Activated CD4-positive, alpha-beta T cell treated with anti-CD3 and anti-CD28 coated beads, Interleukin-2, amount 10 ng/mL, durations not matched to agents 7 days and 5 days (primary cell): Measurements from ENCODE around the gene CMIP. TPM values are rescaled to one million over a fixed set of nuclear protein-coding genes. Genes with fewer than 3 reads are reported as not detected.
A peak's percentile ranks its signal among the peaks of the same experiment; 100 is the strongest.

Experiments used
- CTCF ChIA-PET: fragments of 350-600 bp; sonication (Branson Sonifier 250); formaldehyde crosslinking; loops from one replicate; lab custom pipeline; 2021; ENCODE audit warnings: antibody characterized with exemption; lab: Charles Lee
- POLR2A ChIA-PET: fragments of 350-600 bp; sonication (Branson Sonifier 250); formaldehyde crosslinking; loops from one replicate; lab custom pipeline; 2021; ENCODE audit warnings: antibody characterized with exemption; lab: Charles Lee
- DNase-seq: peaks from one replicate; pipeline ENCODE4 v3.0.0-alpha.2; 2020
- H3K27ac Mint-ChIP-seq: one replicate; pipeline ENCODE4 v1.8.0; 2021; ENCODE audit warnings: mild to moderate bottlenecking, moderate library complexity, mixed read lengths
- H3K27me3 Mint-ChIP-seq: one replicate; pipeline ENCODE4 v1.8.0; 2021; ENCODE audit warnings: mixed read lengths
- H3K36me3 Mint-ChIP-seq: one replicate; pipeline ENCODE4 v1.8.0; 2021; ENCODE audit warnings: low read depth, mixed read lengths
- H3K4me1 Mint-ChIP-seq: one replicate; pipeline ENCODE4 v1.8.0; 2021; ENCODE audit warnings: mixed read lengths
- H3K4me3 Mint-ChIP-seq: one replicate; pipeline ENCODE4 v1.8.0; 2021; ENCODE audit warnings: mild to moderate bottlenecking, moderate library complexity, mixed read lengths
- H3K9me3 Mint-ChIP-seq: one replicate; pipeline ENCODE4 v1.8.0; 2021; ENCODE audit warnings: mixed read lengths
- total RNA-seq, 2 experiments: library from RNA; stranded (reverse); gene quantifications; one replicate each; pipeline ENCODE4 v1.2.3, GENCODE V29; 2021

The CMIP gene
- total RNA-seq, 2 experiments from 2014 or later = 44.7 to 46.8 TPM

GRCh38 chr16:81590714-81591544, 146.3 kb downstream of the CMIP start:
- Mint-ChIP-seq H3K27me3 (no peaks in the 10 kb centered on the region), H3K4me1 (peaks cover 8% of the 10 kb centered on the region), H3K4me3 (no peak overlapping the region), H3K36me3 (peaks cover 1% of the 10 kb centered on the region), H3K27ac (no peak overlapping the region), H3K9me3 (no peaks in the 10 kb centered on the region)
- POLR2A ChIA-PET = no interaction called here
- CTCF ChIA-PET = interaction anchor here (1.2 to 1.4 kb wide), 2 partner anchors 30 to 106 kb away, joined by 3 read pairs; no protein-coding TSS in a partner anchor
- DNase-seq = no peak

GRCh38 chr16:81591545-81591870, 146.9 kb downstream of the CMIP start:
- Mint-ChIP-seq H3K9me3 (no peaks in the 10 kb centered on the region), H3K27ac (no peak overlapping the region), H3K4me3 (no peak overlapping the region), H3K36me3 (peaks cover 1% of the 10 kb centered on the region), H3K27me3 (no peaks in the 10 kb centered on the region), H3K4me1 (peaks cover 8% of the 10 kb centered on the region)
- ChIA-PET CTCF (interaction anchor here (1.2 to 1.4 kb wide), 2 partner anchors 31 to 106 kb away, joined by 3 read pairs; no protein-coding TSS in a partner anchor), POLR2A (no interaction called here)
- no peak for DNase-seq

- no peaks in the 10 kb centered on the region for H3K27me3 Mint-ChIP-seq
- peaks cover 1% of the 10 kb centered on the region for H3K36me3 Mint-ChIP-seq
- H3K9me3 Mint-ChIP-seq = no peaks in the 10 kb centered on the region
- H3K27ac Mint-ChIP-seq = no peak overlapping the region
- ChIA-PET CTCF (no interaction called here), POLR2A (no interaction called here)
- no peak overlapping the region for H3K4me3 Mint-ChIP-seq
- no peak for DNase-seq
- H3K4me1 Mint-ChIP-seq = peaks cover 8% of the 10 kb centered on the region
Observed at GRCh38 chr16:81592353-81592866, 147.8 kb downstream of the CMIP start.

GRCh38 chr16:81593481-81593880, 148.9 kb downstream of the CMIP start:
- no peak for DNase-seq
- ChIA-PET POLR2A (no interaction called here), CTCF (no interaction called here)
- no peaks in the 10 kb centered on the region for H3K9me3 Mint-ChIP-seq
- H3K27ac Mint-ChIP-seq = no peak overlapping the region
- H3K27me3 Mint-ChIP-seq = no peaks in the 10 kb centered on the region
- no peak overlapping the region for H3K4me3 Mint-ChIP-seq
- peaks cover 1% of the 10 kb centered on the region for H3K36me3 Mint-ChIP-seq
- peaks cover 5% of the 10 kb centered on the region for H3K4me1 Mint-ChIP-seq

- no peak for DNase-seq
- Mint-ChIP-seq H3K27ac (peak overlapping the region; percentile 14), H3K4me3 (no peak overlapping the region), H3K27me3 (no peaks in the 10 kb centered on the region), H3K4me1 (peaks cover 6% of the 10 kb centered on the region), H3K36me3 (peaks cover 1% of the 10 kb centered on the region), H3K9me3 (no peaks in the 10 kb centered on the region)
- ChIA-PET CTCF (interaction anchor here (0.6 to 0.9 kb wide), 2 partner anchors 12 to 164 kb away, joined by 3 read pairs; no protein-coding TSS in a partner anchor), POLR2A (no interaction called here)
Observed at GRCh38 chr16:81595629-81596292, 151.2 kb downstream of the CMIP start.

- CTCF ChIA-PET = interaction anchor here (0.7 kb wide), 2 partner anchors 37 to 100 kb away, joined by 3 read pairs; no protein-coding TSS in a partner anchor
- H3K36me3 Mint-ChIP-seq = peaks cover 1% of the 10 kb centered on the region
- POLR2A ChIA-PET = no interaction called here
- no peak for DNase-seq
- peaks cover 6% of the 10 kb centered on the region for H3K4me1 Mint-ChIP-seq
- H3K4me3 Mint-ChIP-seq = no peak overlapping the region
- no peaks in the 10 kb centered on the region for H3K27me3 Mint-ChIP-seq
- no peaks in the 10 kb centered on the region for H3K9me3 Mint-ChIP-seq
- no peak overlapping the region for H3K27ac Mint-ChIP-seq
Observed at GRCh38 chr16:81597079-81597658, 152.6 kb downstream of the CMIP start.

GRCh38 chr16:81598083-81598482, 153.5 kb downstream of the CMIP start:
- ChIA-PET POLR2A (no interaction called here), CTCF (no interaction called here)
- no peak for DNase-seq
- Mint-ChIP-seq H3K4me1 (peaks cover 6% of the 10 kb centered on the region), H3K36me3 (peaks cover 1% of the 10 kb centered on the region), H3K27me3 (no peaks in the 10 kb centered on the region), H3K27ac (no peak overlapping the region), H3K4me3 (no peak overlapping the region), H3K9me3 (no peaks in the 10 kb centered on the region)

- Mint-ChIP-seq H3K27me3 (no peaks in the 10 kb centered on the region), H3K4me3 (no peak overlapping the region), H3K27ac (no peak overlapping the region), H3K36me3 (peaks cover 1% of the 10 kb centered on the region), H3K9me3 (no peaks in the 10 kb centered on the region), H3K4me1 (peaks cover 6% of the 10 kb centered on the region)
- DNase-seq = no peak
- CTCF ChIA-PET = interaction anchor here (1.0 kb wide), 1 partner anchor 175 kb away, joined by 4 read pairs; no protein-coding TSS in a partner anchor
- POLR2A ChIA-PET = no interaction called here
Observed at GRCh38 chr16:81599034-81599744, 154.6 kb downstream of the CMIP start.

GRCh38 chr16:81600275-81600674, 155.7 kb downstream of the CMIP start:
- ChIA-PET CTCF (interaction anchor here (1.0 kb wide), 1 partner anchor 176 kb away, joined by 4 read pairs; no protein-coding TSS in a partner anchor), POLR2A (no interaction called here)
- Mint-ChIP-seq H3K9me3 (no peaks in the 10 kb centered on the region), H3K27me3 (no peaks in the 10 kb centered on the region), H3K36me3 (no peaks in the 10 kb centered on the region), H3K4me1 (peaks cover 4% of the 10 kb centered on the region), H3K27ac (no peak overlapping the region), H3K4me3 (no peak overlapping the region)
- no peak for DNase-seq

GRCh38 chr16:81601008-81601428, 156.4 kb downstream of the CMIP start:
- no peaks in the 10 kb centered on the region for H3K9me3 Mint-ChIP-seq
- H3K36me3 Mint-ChIP-seq = no peaks in the 10 kb centered on the region
- no peaks in the 10 kb centered on the region for H3K27me3 Mint-ChIP-seq
- CTCF ChIA-PET = interaction anchor here (1.3 kb wide), 1 partner anchor 21 kb away, joined by 3 read pairs; no protein-coding TSS in a partner anchor
- peaks cover 1% of the 10 kb centered on the region for H3K4me1 Mint-ChIP-seq
- H3K4me3 Mint-ChIP-seq = no peak overlapping the region
- DNase-seq = no peak
- POLR2A ChIA-PET = no interaction called here
- no peak overlapping the region for H3K27ac Mint-ChIP-seq

GRCh38 chr16:81601601-81602255, 157.1 kb downstream of the CMIP start:
- Mint-ChIP-seq H3K27me3 (no peaks in the 10 kb centered on the region), H3K36me3 (no peaks in the 10 kb centered on the region), H3K9me3 (no peaks in the 10 kb centered on the region), H3K4me3 (no peak overlapping the region), H3K4me1 (peaks cover 1% of the 10 kb centered on the region), H3K27ac (no peak overlapping the region)
- ChIA-PET POLR2A (interaction anchor here (0.6 kb wide), 1 partner anchor 35 kb away, joined by 3 read pairs; no protein-coding TSS in a partner anchor), CTCF (interaction anchor here (1.3 kb wide), 1 partner anchor 20 kb away, joined by 3 read pairs; no protein-coding TSS in a partner anchor)
- DNase-seq = no peak
